Esophagus squamous epithelium (tissue), 4 donors: Measurements from ENCODE around the gene LSM10.

ENCODE experiments used
- CTCF ChIP-seq, 6 experiments: fragments of 450-650 bp in 4 of 6; fragments of 200-600 bp in 2 of 6; sonication (generic) in 2 of 6; IDR thresholded peaks; one replicate each; pipeline ENCODE4 v1.5.1; 2016 to 2019; ENCODE audit warnings: antibody characterized with exemption in 6 of 6, mild to moderate bottlenecking in 4 of 6, moderate library complexity in 4 of 6
- POLR2A ChIP-seq, 4 donors: fragments of 450-650 bp; IDR thresholded peaks; one replicate each; pipeline ENCODE4 v1.6.1; 2017; ENCODE audit warnings: antibody characterized with exemption in 4 of 4, mild to moderate bottlenecking in 4 of 4, moderate library complexity in 3 of 4

- TF ChIP-seq POLR2A (IDR thresholded peaks at IDR 0.05) = no peak
- TF ChIP-seq CTCF (IDR thresholded peaks at IDR 0.05) = no peak
These were observed 17.5 kb downstream of the LSM10 start for GRCh38 chr1:36380143-36380619.
